Neuronal stem cell (in vitro differentiated cells): ENCODE data around the gene TACC2. TPM values are rescaled to one million over a fixed set of nuclear protein-coding genes. Genes with fewer than 3 reads are reported as not detected.

Source experiments
- DNase-seq: peaks from one replicate; pipeline ENCODE4 v3.0.0-alpha.2; 2013; ENCODE audit warnings: low spot score
- H2AFZ ChIP-seq: one replicate; pipeline ENCODE4 v1.6.1; 2013; ENCODE audit warnings: mild to moderate bottlenecking, low read length, inconsistent platforms
- H2AK5ac ChIP-seq: 2 replicates; pipeline ENCODE4 v1.6.1; 2013; ENCODE audit warnings: low read depth, mild to moderate bottlenecking, inconsistent platforms, low read length, moderate library complexity, mixed read lengths
- H2BK120ac ChIP-seq: 2 replicates; pipeline ENCODE4 v1.6.1; 2013; ENCODE audit warnings: low read depth, mild to moderate bottlenecking, inconsistent platforms, low read length, moderate library complexity, mixed read lengths
- H2BK12ac ChIP-seq: one replicate; pipeline ENCODE4 v1.6.1; 2013; ENCODE audit warnings: low read length, inconsistent platforms
- H2BK15ac ChIP-seq: 2 replicates; pipeline ENCODE4 v1.6.1; 2013; ENCODE audit warnings: mild to moderate bottlenecking, low read length, inconsistent platforms, mixed read lengths
- H2BK5ac ChIP-seq: one replicate; pipeline ENCODE4 v1.6.1; 2013; ENCODE audit warnings: inconsistent platforms, mild to moderate bottlenecking, low read length, moderate library complexity
- H3K14ac ChIP-seq: one replicate; pipeline ENCODE4 v1.6.1; 2013; ENCODE audit warnings: low read length, inconsistent platforms
- H3K18ac ChIP-seq: 2 replicates; pipeline ENCODE4 v1.6.1; 2013; ENCODE audit warnings: low read length, inconsistent platforms
- H3K23ac ChIP-seq: 2 replicates; pipeline ENCODE4 v1.6.1; 2013; ENCODE audit warnings: low read depth, mild to moderate bottlenecking, mixed read lengths, low read length, inconsistent platforms; ENCODE audit not compliant: poor library complexity
- H3K27ac ChIP-seq: replicated peaks from 3 replicates; pipeline ENCODE4 v1.5.1; 2013; ENCODE audit warnings: low read length, inconsistent platforms
- H3K27me3 ChIP-seq, 3 experiments: 2 replicates each; pipeline ENCODE4 v1.6.1; 2013; ENCODE audit warnings: low read length in 3 of 3, mild to moderate bottlenecking in 2 of 3, inconsistent platforms in 1 of 3, low read depth in 1 of 3, mixed read lengths in 1 of 3, moderate library complexity in 1 of 3; ENCODE audit not compliant: control insufficient read depth in 3 of 3, insufficient read depth in 3 of 3
- H3K36me3 ChIP-seq, 2 donors: replicated peaks in 1 of 2; 2 replicates each; pipeline ENCODE4 v1.6.1; 2013; ENCODE audit warnings: low read length in 2 of 2; ENCODE audit not compliant: control insufficient read depth in 2 of 2, insufficient read depth in 2 of 2
- H3K4ac ChIP-seq: 2 replicates; pipeline ENCODE4 v1.6.1; 2013; ENCODE audit warnings: inconsistent platforms, mild to moderate bottlenecking, low read length, moderate library complexity
- H3K4me1 ChIP-seq, 2 donors: 1 replicate in 1 of 2; 2 replicates in 1 of 2; pipeline ENCODE4 v1.6.1; 2013; ENCODE audit warnings: low read length in 2 of 2, low read depth in 1 of 2; ENCODE audit not compliant: control insufficient read depth in 2 of 2, insufficient read depth in 1 of 2
- H3K4me2 ChIP-seq: one replicate; pipeline ENCODE4 v1.6.1; 2013; ENCODE audit warnings: mild to moderate bottlenecking, low read length, inconsistent platforms; ENCODE audit not compliant: insufficient read depth, poor library complexity, severe bottlenecking
- H3K4me3 ChIP-seq, 2 donors: 2 replicates each; pipeline ENCODE4 v1.5.1; 2013; ENCODE audit warnings: low read length in 2 of 2, mild to moderate bottlenecking in 2 of 2, inconsistent platforms in 1 of 2, moderate library complexity in 1 of 2
- H3K79me1 ChIP-seq: one replicate; pipeline ENCODE4 v1.6.1; 2013; ENCODE audit warnings: low read depth, mild to moderate bottlenecking, inconsistent platforms, low read length, moderate library complexity
- H3K9ac ChIP-seq: one replicate; pipeline ENCODE4 v1.6.1; 2013; ENCODE audit warnings: mild to moderate bottlenecking, low read depth, low read length, inconsistent platforms; ENCODE audit not compliant: poor library complexity
- H3K9me3 ChIP-seq, 2 donors: replicated peaks in 1 of 2; 2 replicates each; pipeline versions ENCODE3 to v1.6.1; 2013; ENCODE audit warnings: low read length in 2 of 2, mild to moderate bottlenecking in 2 of 2, inconsistent platforms in 1 of 2, low read depth in 1 of 2, mixed read lengths in 1 of 2, moderate library complexity in 1 of 2; ENCODE audit not compliant: control insufficient read depth in 2 of 2, insufficient read depth in 1 of 2
- H4K8ac ChIP-seq: one replicate; pipeline ENCODE4 v1.6.1; 2013; ENCODE audit warnings: low read depth, mild to moderate bottlenecking, inconsistent platforms, low read length, moderate library complexity
- H4K91ac ChIP-seq: one replicate; pipeline ENCODE4 v1.6.1; 2013; ENCODE audit warnings: low read length, low read depth, mild to moderate bottlenecking, inconsistent platforms; ENCODE audit not compliant: poor library complexity
- WGBS, 2 donors: extraction: QIAGEN DNeasy Blood & Tissue Kit; methylation state at CpG; one replicate each; pipeline ENCODE4 v1.1.7; 2013; ENCODE audit warnings: missing lambda C conversion rate in 2 of 2, mixed read lengths in 1 of 2; ENCODE audit not compliant: insufficient read length in 2 of 2, insufficient replicate concordance in 1 of 2; ENCODE audit errors: extremely low coverage in 2 of 2; 5-methylcytosine and 5-hydroxymethylcytosine counted together
- polyA plus RNA-seq, 2 experiments: library from polyadenylated mRNA; stranded (reverse); fragments of 200-250 nt; gene quantifications; one replicate each; pipeline ENCODE4 v1.2.3, GENCODE V29; 2013

Gene TACC2
- 19.8 TPM for polyA plus RNA-seq (2013, experiment 1 of 2)
- polyA plus RNA-seq (2013, experiment 2 of 2), result 19.4 TPM

- Histone ChIP-seq H2AFZ (no peak within 1 kb of the TSS), H2BK15ac (no peak within 1 kb of the TSS), H3K9me3 (peaks cover 0 to 6% of the 10 kb centered on the region in 2 donors), H3K9ac (no peak within 1 kb of the TSS), H3K4me2 (no peak within 1 kb of the TSS), H4K8ac (no peak within 1 kb of the TSS), H4K91ac (no peak within 1 kb of the TSS), H2BK120ac (no peak within 1 kb of the TSS), H3K36me3 (no peaks in the 10 kb centered on the region), H3K14ac (no peak within 1 kb of the TSS), H2AK5ac (no peak within 1 kb of the TSS), H3K23ac (no peak within 1 kb of the TSS), H3K4me1 (no peaks in the 10 kb centered on the region), H3K4ac (no peak within 1 kb of the TSS), H2BK5ac (no peak within 1 kb of the TSS), H3K27me3 (no peaks in the 10 kb centered on the region), H3K4me3 (no peak within 1 kb of the TSS), H3K18ac (no peak within 1 kb of the TSS), H2BK12ac (no peak within 1 kb of the TSS), H3K27ac (no peak within 1 kb of the TSS), H3K79me1 (no peaks in the 10 kb centered on the region)
- DNase-seq, result no peak
- WGBS, 2 donors, result no CpG with 5 or more reads among the region's 15 CpGs
Observed at GRCh38 chr10:121988361-121989324, at the start of gene TACC2. Gene TACC2 (plus strand): TSS chr10:121989163. CDS start chr10:122021982, 32,819 bp downstream.

- Histone ChIP-seq H3K4me2 (no peak overlapping the region), H2BK15ac (no peak overlapping the region), H2BK5ac (no peak overlapping the region), H3K36me3 (no peaks in the 10 kb centered on the region), H2BK120ac (no peak overlapping the region), H3K9me3 (no peaks in the 10 kb centered on the region), H2AFZ (no peak overlapping the region), H2BK12ac (no peak overlapping the region), H3K4me1 (no peaks in the 10 kb centered on the region), H4K91ac (no peak overlapping the region), H2AK5ac (no peak overlapping the region), H3K4ac (no peak overlapping the region), H3K9ac (no peak overlapping the region), H3K14ac (no peak overlapping the region), H3K23ac (no peak overlapping the region), H3K27ac (no peak overlapping the region), H3K4me3 (no peak overlapping the region), H3K18ac (no peak overlapping the region), H3K79me1 (no peaks in the 10 kb centered on the region), H4K8ac (no peak overlapping the region), H3K27me3 (no peaks in the 10 kb centered on the region)
- WGBS, 2 donors, result no CpG with 5 or more reads among the region's 3 CpGs
- DNase-seq, result no peak
Observed at GRCh38 chr10:121941532-121941931, 47.4 kb upstream of the TACC2 start.

- Histone ChIP-seq H3K23ac (no peak overlapping the region), H3K4me2 (no peak overlapping the region), H3K36me3 (no peaks in the 10 kb centered on the region), H3K14ac (no peak overlapping the region), H3K9ac (no peak overlapping the region), H3K27ac (no peak overlapping the region), H2AK5ac (no peak overlapping the region), H4K91ac (no peak overlapping the region), H2BK15ac (no peak overlapping the region), H3K27me3 (no peaks in the 10 kb centered on the region), H3K18ac (no peak overlapping the region), H3K4ac (no peak overlapping the region), H4K8ac (no peak overlapping the region), H3K79me1 (no peaks in the 10 kb centered on the region), H3K4me1 (no peaks in the 10 kb centered on the region), H2BK120ac (no peak overlapping the region), H3K9me3 (no peaks in the 10 kb centered on the region), H2BK5ac (no peak overlapping the region), H3K4me3 (no peak overlapping the region), H2BK12ac (no peak overlapping the region), H2AFZ (no peak overlapping the region)
- whole genome bisulfite sequencing, 2 donors, result no CpG with 5 or more reads among the region's 2 CpGs
- DNase-seq, result no peak
Observed at GRCh38 chr10:121942749-121943416, 46.1 kb upstream of the TACC2 start.
